Body of pancreas (tissue), 4 donors: ENCODE measurements around the gene IL21R.

Source experiments
- POLR2A ChIP-seq, 3 donors: fragments of 450-650 bp; IDR thresholded peaks; one replicate each; pipeline ENCODE4 v1.6.1; 2016; ENCODE audit warnings: antibody characterized with exemption in 3 of 3, mild to moderate bottlenecking in 2 of 3
- TF ChIP-seq, protein P1 (sequence below), 7 experiments: fragments of 450-650 bp in 4 of 7; fragments of 200-600 bp in 3 of 7; sonication (generic) in 3 of 7; IDR thresholded peaks; one replicate each; pipeline ENCODE4 v1.5.1; 2016 to 2019; ENCODE audit warnings: antibody characterized with exemption in 7 of 7

DNA sequence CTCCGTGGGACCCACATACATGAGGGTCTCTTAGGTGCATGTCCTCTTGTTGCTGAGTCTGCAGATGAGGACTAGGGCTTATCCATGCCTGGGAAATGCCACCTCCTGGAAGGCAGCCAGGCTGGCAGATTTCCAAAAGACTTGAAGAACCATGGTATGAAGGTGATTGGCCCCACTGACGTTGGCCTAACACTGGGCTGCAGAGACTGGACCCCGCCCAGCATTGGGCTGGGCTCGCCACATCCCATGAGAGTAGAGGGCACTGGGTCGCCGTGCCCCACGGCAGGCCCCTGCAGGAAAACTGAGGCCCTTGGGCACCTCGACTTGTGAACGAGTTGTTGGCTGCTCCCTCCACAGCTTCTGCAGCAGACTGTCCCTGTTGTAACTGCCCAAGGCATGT, 38.2 kb upstream of the IL21R start:
- TF ChIP-seq, protein P1, sequence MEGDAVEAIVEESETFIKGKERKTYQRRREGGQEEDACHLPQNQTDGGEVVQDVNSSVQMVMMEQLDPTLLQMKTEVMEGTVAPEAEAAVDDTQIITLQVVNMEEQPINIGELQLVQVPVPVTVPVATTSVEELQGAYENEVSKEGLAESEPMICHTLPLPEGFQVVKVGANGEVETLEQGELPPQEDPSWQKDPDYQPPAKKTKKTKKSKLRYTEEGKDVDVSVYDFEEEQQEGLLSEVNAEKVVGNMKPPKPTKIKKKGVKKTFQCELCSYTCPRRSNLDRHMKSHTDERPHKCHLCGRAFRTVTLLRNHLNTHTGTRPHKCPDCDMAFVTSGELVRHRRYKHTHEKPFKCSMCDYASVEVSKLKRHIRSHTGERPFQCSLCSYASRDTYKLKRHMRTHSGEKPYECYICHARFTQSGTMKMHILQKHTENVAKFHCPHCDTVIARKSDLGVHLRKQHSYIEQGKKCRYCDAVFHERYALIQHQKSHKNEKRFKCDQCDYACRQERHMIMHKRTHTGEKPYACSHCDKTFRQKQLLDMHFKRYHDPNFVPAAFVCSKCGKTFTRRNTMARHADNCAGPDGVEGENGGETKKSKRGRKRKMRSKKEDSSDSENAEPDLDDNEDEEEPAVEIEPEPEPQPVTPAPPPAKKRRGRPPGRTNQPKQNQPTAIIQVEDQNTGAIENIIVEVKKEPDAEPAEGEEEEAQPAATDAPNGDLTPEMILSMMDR (IDR thresholded peaks at IDR 0.05): no peak
- no peak for TF ChIP-seq POLR2A (IDR thresholded peaks at IDR 0.05)
